ENCODE results near the gene USP32. TPM values are rescaled to one million over a fixed set of nuclear protein-coding genes. Genes with fewer than 3 reads are reported as not detected.

USP32 gene
- total and polyA plus RNA-seq, 12 donors, result 22.0 to 99.3 (median 54.4) TPM

GRCh38 chr17:60165223-60165622, 226.7 kb downstream of the USP32 start:
- H3K36me3 ChIP-seq (replicated peaks in 1 of 2), result no peaks in the 10 kb centered on the region
- H3K27me3 ChIP-seq, result no peaks in the 10 kb centered on the region
- H3K27ac ChIP-seq, result no peak overlapping the region
- H3K4me3 ChIP-seq, result no peak overlapping the region
- intact Hi-C loops (cut with DNase I), result no loop called here
- peaks cover 0 to 3% of the 10 kb centered on the region in 2 donors for H3K4me1 ChIP-seq (replicated peaks in 1 of 2)
- DNase-seq, result peak in 1 of 7 donors; percentile 3
- TF ChIP-seq CTCF (IDR thresholded peaks at IDR 0.05), result no peak
- TF ChIP-seq POLR2A (IDR thresholded peaks at IDR 0.05), result no peak
- 50 to 60% (median 56%) methylated on average over 5 of the region's 5 CpGs for WGBS, 4 donors
- H3K9me3 ChIP-seq (replicated peaks in 1 of 3), result no peaks in the 10 kb centered on the region

- no peak for TF ChIP-seq CTCF (IDR thresholded peaks at IDR 0.05)
- no peak for TF ChIP-seq POLR2A (IDR thresholded peaks at IDR 0.05)
- Histone ChIP-seq H3K4me1 (replicated peaks in 1 of 2) (no peaks in the 10 kb centered on the region), H3K27me3 (no peaks in the 10 kb centered on the region), H3K9me3 (replicated peaks in 1 of 3) (no peaks in the 10 kb centered on the region), H3K36me3 (replicated peaks in 1 of 2) (no peaks in the 10 kb centered on the region), H3K4me3 (no peak overlapping the region), H3K27ac (no peak overlapping the region)
- intact Hi-C loops (cut with DNase I), result no loop called here
- 53 to 87% (median 67%) methylated on average over 3 to 5 of the region's 5 CpGs for WGBS, 4 donors
- peak in 1 of 7 donors; percentile 5 for DNase-seq
Measured at GRCh38 chr17:60164697-60165096, 227.2 kb downstream of the USP32 start.

- no peak overlapping the region for H3K4me3 ChIP-seq
- H3K27me3 ChIP-seq, result no peaks in the 10 kb centered on the region
- no peak overlapping the region for H3K27ac ChIP-seq
- TF ChIP-seq POLR2A (IDR thresholded peaks at IDR 0.05) (no peak), CTCF (IDR thresholded peaks at IDR 0.05) (no peak)
- no peaks in the 10 kb centered on the region for H3K4me1 ChIP-seq (replicated peaks in 1 of 2)
- no peaks in the 10 kb centered on the region for H3K36me3 ChIP-seq (replicated peaks in 1 of 2)
- intact Hi-C loops (cut with DNase I), result no loop called here
- 83 to 85% (median 84%) methylated on average over 6 of the region's 6 CpGs for WGBS, 4 donors
- H3K9me3 ChIP-seq (replicated peaks in 1 of 3), result no peaks in the 10 kb centered on the region
- DNase-seq, result no peak
Measured at GRCh38 chr17:60164164-60164563, 227.8 kb downstream of the USP32 start.

- TF ChIP-seq POLR2A (IDR thresholded peaks at IDR 0.05) (no peak), CTCF (IDR thresholded peaks at IDR 0.05) (no peak)
- H3K36me3 ChIP-seq (replicated peaks in 1 of 2), result no peaks in the 10 kb centered on the region
- intact Hi-C loops (cut with DNase I), result no loop called here
- no peaks in the 10 kb centered on the region for H3K27me3 ChIP-seq
- 50 to 76% (median 66%) methylated on average over 9 to 20 of the region's 20 CpGs for WGBS, 4 donors
- DNase-seq, result peak in 1 of 7 donors; percentile 49
- H3K9me3 ChIP-seq (replicated peaks in 1 of 3), result no peaks in the 10 kb centered on the region
- H3K4me3 ChIP-seq, result no peak overlapping the region
- H3K4me1 ChIP-seq (replicated peaks in 1 of 2), result no peaks in the 10 kb centered on the region
- peak overlapping the region in 2 of 5 donors; percentile 8 to 40 for H3K27ac ChIP-seq
Measured at GRCh38 chr17:60163108-60163784, 228.7 kb downstream of the USP32 start.
